ENCODE measurements around the gene KIAA1586.
"Not testable (repeated sequence)": the region's sequence is repeated elsewhere in the genome, so short reads cannot be mapped to it uniquely, and the experiment has no call there.

DNA sequence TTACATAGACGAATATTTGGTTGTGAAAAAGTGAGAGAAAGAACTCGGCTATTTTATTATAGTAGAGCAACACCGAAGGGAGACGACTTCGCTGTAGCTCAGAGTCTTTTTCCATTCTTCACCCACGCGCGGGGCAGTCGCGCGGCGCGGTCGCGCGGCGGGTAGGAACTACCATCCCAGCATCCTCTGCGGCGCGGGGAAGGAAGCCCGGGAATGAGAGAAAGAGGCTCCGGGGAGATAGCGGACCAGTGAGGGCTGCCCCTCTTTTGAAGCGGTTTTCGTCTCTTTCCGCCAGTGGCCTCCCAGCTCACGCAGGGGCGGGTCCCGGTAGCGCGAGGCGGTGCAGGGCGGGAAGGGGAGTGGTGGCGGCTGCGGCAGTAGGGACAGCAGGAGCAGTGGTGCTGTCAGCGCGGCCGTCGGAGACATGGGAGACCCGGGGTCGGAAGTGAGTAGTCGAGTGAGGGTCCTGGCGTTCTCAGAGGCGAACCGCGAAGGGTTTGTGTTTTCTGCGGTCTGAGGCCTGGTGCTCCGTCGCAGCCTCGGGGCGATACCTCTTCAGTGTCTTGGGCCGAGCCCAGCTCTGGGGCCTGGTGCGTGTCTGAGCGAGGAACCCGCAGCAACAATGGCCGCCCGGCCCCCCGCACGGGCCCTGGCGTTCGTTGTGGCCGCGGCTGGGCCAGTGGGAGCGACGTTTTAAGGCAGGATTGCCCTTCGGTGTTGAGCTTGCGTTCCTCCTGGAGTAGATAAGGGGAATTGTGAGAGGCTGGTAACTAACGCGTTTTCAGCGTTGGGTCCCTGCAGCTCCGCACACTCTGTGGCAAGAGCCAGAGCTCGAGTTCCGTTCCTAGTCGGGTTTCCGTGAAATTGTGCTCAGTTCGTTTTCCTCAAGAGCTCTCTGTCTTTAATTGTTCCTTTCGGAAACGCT lies at the start of gene KIAA1586:
- TF ChIP-seq TCF7L2 (IDR thresholded peaks at IDR 0.05; ENCODE audit: low read depth, low read length) (peak; percentile 78), POLR2AphosphoS5 (IDR thresholded peaks at IDR 0.05; ENCODE audit: low read depth, low read length) (peak; percentile 75)
- TF ChIP-seq, protein P1, sequence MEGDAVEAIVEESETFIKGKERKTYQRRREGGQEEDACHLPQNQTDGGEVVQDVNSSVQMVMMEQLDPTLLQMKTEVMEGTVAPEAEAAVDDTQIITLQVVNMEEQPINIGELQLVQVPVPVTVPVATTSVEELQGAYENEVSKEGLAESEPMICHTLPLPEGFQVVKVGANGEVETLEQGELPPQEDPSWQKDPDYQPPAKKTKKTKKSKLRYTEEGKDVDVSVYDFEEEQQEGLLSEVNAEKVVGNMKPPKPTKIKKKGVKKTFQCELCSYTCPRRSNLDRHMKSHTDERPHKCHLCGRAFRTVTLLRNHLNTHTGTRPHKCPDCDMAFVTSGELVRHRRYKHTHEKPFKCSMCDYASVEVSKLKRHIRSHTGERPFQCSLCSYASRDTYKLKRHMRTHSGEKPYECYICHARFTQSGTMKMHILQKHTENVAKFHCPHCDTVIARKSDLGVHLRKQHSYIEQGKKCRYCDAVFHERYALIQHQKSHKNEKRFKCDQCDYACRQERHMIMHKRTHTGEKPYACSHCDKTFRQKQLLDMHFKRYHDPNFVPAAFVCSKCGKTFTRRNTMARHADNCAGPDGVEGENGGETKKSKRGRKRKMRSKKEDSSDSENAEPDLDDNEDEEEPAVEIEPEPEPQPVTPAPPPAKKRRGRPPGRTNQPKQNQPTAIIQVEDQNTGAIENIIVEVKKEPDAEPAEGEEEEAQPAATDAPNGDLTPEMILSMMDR (IDR thresholded peaks at IDR 0.05) = not testable (repeated sequence)
- TF ChIP-seq, protein P2, sequence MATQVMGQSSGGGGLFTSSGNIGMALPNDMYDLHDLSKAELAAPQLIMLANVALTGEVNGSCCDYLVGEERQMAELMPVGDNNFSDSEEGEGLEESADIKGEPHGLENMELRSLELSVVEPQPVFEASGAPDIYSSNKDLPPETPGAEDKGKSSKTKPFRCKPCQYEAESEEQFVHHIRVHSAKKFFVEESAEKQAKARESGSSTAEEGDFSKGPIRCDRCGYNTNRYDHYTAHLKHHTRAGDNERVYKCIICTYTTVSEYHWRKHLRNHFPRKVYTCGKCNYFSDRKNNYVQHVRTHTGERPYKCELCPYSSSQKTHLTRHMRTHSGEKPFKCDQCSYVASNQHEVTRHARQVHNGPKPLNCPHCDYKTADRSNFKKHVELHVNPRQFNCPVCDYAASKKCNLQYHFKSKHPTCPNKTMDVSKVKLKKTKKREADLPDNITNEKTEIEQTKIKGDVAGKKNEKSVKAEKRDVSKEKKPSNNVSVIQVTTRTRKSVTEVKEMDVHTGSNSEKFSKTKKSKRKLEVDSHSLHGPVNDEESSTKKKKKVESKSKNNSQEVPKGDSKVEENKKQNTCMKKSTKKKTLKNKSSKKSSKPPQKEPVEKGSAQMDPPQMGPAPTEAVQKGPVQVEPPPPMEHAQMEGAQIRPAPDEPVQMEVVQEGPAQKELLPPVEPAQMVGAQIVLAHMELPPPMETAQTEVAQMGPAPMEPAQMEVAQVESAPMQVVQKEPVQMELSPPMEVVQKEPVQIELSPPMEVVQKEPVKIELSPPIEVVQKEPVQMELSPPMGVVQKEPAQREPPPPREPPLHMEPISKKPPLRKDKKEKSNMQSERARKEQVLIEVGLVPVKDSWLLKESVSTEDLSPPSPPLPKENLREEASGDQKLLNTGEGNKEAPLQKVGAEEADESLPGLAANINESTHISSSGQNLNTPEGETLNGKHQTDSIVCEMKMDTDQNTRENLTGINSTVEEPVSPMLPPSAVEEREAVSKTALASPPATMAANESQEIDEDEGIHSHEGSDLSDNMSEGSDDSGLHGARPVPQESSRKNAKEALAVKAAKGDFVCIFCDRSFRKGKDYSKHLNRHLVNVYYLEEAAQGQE (IDR thresholded peaks at IDR 0.05; ENCODE audit: insufficient read depth in 1 of 2, low read depth in 2 of 2, low read length in 1 of 2) = not testable (repeated sequence)
- not testable (repeated sequence) for TF ChIP-seq SIN3A (IDR thresholded peaks at IDR 0.05; ENCODE audit: borderline replicate concordance, insufficient read depth, low read depth, low read length)

Data from Panc1 (cell line).